ENCODE results near the gene TDP2.
A peak's percentile ranks its signal among the peaks of the same experiment; 100 is the strongest.
"Not testable (repeated sequence)": the region's sequence is repeated elsewhere in the genome, so short reads cannot be mapped to it uniquely, and the experiment has no call there.

The TDP2 gene

DNA sequence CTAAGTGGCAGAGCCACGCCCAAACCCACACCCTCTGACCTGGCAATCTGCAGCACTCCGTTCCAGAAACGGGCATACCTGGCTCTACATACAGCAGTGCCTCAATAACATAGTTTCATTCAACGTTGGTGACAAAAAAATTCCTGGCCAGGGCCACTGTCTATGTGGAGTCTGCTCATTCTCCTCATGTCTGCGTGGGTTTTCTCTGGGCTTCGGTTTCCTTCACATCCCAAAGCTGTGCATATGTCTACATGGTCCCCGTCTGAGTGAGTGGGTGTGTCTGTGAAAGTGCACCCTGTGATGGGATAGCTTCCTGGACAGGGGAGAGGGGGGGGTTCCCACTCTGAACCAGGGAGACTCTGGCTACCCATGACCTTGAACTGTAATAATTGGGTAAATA lies 22.8 kb downstream of the TDP2 start:
- no peak for DNase-seq

DNA sequence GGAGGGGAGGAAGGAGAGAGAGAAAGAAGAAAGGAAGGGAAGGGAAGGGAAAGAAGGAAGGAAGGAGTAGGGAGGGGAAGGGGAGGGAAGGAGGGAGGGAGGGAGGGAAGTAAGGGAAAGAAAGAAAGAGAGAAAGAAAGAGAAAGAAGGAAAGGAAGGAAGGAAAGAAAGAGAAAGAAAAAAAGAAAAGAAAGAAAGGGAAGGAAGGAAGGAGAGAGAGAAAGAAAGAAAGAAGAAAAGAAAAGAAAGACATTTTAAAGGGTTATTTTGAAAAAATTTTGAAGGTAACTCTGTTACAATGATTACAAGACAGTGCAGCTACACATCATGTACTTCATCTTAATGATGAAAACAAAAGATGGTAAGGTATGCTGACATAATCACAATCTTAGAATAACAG lies 24.6 kb downstream of the TDP2 start:
- DNase-seq, result no peak

DNA sequence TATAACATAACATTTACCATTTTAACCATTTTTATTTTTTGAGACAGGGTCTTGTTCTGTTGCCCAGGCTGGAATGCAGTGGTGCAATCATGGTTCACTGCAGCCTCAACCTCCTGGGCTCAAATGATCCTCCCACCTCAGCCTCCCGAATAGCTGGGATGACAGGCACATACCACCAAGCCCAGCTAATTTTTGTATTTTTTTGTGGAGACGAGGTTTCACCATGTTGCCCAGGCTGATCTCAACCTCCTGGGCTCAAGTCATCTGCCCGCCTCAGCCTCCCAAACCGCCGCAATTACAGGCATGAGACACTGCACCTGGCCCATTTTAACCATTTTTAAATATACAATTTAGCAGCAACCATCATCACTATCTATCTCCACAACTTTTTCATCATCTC lies 26.1 kb downstream of the TDP2 start:
- not testable (repeated sequence) for DNase-seq

DNA sequence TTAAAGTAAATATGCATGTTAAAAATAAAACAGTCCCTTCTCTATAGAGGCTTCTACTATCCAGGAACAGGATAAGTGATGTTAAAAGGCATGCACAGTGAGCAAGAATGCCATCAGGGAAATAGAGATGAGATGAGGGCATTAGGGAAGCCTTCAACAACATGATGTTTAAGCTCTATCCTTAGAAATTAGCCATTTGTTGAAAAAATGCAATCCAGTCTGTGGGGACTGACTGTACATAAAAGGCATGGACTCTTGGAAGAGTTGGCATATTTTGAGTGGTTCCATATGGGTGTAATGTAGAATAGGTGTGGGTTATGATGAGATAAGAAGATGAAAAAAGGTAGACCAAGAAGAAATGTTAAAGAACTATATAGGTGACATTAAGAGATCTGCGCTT lies 26.5 kb downstream of the TDP2 start:
- DNase-seq, result peak; percentile 12

DNA sequence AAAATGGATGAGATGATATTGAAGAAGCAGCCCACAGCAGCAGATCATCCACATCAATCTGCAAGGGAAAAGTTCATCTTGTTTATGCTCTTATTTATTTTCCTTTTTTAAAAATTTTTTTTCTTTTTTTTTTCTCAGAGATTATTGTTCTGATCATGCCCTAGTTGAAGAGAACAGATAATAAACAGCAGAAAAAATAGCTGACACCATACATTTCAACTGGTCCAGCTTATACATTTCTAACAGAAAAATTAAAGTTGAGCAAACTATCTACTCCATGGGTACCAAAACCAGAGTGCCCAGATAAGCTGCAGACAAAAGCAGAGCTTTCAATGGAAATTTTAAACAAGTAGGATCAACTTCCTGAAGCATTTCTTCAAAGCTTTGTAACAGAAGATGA lies 30.0 kb downstream of the TDP2 start:
- no peak for DNase-seq

DNA sequence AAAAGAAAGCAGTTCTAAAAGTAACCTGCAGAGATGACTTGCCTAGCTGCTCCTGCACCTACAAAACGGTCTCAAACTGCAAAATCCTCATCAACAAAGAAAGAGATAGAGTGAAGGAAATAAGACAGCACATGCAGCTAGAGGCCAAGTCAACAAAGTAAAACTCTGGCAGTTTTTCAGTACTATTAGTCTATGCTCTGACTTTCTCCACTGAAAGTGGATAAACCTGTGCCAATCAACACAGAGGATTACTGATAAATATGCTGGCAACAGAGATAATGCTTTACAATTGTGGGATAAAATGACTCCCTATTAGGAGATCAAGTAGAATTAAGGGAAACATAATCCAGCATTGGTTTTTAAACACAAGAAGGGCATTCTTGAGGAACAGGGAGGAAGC lies 34.1 kb downstream of the TDP2 start:
- no peak for DNase-seq

DNA sequence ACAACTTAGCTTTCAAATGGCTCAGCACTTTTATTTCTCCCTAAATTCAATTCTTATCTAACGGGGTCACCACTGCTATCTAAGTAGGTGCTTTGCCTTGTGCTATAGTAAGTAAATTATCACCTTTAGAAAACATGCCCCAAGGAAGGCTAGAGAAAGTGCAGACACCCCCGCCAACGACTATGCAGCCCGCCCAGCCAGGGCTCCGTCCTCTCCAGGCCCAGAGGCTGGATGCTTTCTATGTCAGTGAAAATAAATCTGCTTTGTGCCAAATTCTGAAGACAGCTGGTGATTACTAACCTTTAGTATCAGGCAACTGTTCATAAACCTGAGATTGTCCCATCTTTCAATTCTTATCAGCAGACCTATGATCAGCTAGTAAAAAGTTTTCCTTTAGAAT lies 35.0 kb downstream of the TDP2 start:
- no peak for DNase-seq

DNA sequence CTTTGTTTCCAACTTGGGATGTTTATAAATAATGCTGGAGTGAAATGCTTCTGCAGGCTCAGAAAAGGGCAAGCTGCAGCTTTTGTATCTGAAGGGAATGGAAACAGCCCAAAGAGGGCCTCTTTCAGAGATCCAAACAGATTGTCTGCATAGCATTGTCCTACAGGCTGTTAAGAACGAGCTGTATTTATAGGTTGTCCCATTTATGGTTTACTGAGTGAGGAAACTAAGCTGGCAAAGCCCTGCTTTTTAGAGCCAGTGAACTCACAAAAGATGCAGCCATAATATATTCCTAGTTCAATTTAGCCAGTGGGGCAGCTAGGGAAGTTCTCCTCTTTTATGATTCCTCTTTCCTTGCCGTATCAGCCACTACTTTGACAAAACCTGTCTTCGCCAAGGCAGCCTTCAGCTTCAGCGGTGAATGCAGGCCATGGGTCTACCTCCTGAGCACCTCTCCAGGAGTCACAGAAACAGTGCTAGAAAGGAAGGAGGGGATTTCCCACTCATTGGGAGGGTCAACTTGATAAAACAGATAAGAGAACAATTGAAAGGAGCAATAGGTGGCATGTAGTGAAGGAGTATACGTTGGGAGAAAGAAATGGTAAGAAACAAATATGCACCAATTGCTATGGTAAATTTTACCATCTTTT lies 35.7 kb downstream of the TDP2 start:
- DNase-seq, result no peak

DNA sequence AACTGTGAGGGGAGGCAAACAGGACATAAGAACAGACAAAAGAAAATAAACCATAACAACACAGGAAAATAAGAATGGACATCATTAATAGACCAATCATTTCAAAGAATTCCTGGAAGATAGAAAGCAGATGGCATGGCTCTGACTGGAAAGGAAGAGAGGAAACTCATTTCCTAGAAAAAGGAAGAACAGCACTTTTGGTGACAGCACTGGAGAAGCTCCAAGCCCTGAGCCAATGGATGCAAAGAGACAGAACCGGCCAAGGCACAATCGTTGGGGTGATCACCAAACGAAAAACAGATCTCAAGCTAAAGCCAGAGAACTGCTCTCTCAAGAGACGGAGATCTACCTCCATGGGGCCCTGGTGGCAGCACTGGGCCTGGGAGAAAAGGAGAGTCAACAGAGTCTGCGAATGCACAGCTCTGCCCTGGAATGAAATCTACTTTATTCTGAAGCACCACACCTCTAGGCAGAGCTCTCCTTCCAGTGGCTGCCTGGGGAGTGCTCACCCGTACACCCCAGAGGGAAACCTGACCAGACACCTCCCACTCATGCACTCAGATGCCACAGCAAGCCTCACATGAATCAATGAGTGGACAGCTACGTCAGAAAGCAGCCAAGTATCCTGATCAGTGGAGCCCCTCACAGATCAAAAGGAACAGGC lies 44.9 kb downstream of the TDP2 start:
- no peak for DNase-seq

DNA sequence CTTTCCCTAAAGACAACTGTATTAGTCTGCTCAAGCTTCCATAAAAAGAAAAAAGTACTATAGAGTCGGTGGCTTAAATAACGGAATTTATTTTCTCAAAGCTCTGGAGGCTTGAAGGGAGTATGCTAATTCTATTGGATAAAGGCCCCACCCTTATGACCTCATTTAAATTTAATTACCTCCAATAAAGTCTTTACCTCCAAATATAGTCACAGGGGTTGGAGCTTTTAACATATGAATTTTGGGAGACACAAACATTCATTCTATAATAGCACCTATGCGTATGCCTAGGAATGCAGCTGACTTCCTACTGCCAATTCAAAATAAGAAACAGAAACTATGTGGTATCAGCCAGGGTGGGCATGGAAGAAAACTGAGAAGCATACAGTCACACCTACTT lies 46.1 kb downstream of the TDP2 start:
- DNase-seq, result no peak

DNA sequence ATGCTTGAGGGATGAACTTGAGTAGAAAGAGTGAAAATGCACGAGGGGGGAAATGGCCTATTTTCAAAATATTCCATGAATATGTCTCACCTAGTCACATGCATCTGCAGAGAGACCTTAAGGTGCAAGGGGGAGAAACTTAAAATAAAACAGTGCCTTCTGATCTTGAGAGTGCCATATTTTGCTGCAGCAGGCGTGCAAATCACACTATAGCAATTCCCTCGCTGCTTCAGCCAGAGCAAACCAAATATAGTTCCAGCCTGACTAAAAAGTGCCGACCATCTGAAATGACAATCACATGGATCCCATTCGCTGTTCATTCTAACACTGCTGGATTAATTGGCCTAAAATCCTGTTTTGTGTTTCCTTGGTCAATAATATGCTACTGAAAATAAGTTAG lies 47.0 kb downstream of the TDP2 start:
- no peak for DNase-seq

DNA sequence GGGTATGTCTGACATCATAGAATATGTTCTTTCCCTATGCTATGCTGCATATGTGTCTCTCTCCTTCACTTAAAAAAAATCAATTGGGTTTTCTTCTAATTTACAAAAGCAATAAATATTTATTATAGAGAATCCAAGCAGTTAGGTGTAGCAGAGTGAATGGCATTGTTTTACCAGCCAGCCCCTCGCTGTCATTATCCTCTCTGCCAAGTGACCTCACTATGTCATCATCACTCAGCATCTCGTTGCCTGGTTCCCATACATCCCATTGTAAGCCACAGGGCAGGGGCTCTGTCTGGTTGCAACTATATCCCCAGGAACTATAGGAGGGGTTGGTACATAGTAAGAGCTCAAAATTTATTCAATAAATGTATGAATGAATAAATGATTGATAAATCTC lies 52.1 kb downstream of the TDP2 start:
- no peak for DNase-seq

DNA sequence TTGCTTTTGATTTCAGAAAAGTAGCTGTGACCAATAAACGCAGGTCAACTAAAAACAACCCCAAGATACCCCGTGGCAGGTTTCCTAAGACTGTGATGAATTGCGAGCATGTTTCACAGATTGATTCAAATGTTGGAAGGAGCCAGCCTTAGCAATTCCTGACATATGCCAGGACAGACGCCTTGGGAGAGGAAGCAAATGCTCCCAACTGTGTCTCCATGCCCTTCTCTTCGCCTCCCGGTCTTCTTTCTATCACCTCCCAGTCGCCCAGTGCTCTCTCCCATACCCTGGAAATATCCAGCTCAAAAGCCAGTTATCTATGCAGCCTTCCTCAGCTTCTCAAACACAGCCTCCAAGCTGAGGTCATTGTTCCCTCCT lies 52.7 kb downstream of the TDP2 start:
- peak; percentile 53 for DNase-seq

DNA sequence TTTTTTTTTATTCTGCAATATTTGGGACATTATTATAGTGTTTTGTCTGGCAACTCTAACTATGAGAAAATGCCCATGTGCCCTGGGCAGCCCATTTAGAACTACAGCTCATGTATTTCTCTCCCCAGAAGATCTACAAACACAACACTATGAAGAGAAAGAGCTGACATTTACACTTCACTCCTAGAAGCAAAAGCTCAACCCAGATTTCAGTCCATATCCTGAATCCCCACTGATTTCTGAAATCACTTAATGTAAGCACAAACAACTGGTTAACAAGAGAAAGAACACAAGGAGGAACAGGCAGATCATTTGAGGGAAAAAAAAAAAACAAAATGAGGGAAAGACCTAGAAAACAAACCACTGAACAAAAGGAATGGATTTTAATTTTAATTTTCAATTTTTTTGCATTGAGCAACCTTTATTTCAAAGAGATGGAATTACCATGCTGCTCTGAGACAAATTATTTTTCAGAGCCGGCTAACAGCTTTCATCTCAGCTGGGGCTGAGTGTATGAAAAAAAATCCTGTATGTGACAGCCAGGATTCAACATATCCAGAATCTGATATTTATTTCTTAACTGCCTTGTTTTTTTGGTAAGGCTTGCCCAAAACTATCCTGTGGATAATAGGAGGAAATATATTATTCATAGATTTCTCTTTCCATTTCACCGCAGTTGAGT lies 53.2 kb downstream of the TDP2 start:
- peak; percentile 21 for DNase-seq

DNA sequence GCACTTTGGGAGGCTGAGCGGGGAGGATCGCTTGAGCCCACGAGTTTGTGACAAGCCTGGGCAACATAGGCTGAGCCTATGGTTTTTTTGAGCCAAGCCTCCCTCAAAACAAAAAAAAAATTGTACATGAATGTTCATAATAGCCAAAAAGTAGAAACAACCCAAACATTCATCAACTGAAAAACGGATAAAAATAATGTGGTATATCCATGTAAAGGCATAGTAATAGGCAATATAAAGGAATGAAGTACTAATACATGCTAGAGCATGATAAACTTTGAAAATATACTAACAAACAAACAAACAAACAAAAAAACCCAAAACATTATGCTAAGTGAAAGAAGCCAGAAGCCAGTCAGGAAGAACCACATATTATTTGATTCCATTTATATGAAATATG lies 56.0 kb downstream of the TDP2 start:
- no peak for DNase-seq

DNA sequence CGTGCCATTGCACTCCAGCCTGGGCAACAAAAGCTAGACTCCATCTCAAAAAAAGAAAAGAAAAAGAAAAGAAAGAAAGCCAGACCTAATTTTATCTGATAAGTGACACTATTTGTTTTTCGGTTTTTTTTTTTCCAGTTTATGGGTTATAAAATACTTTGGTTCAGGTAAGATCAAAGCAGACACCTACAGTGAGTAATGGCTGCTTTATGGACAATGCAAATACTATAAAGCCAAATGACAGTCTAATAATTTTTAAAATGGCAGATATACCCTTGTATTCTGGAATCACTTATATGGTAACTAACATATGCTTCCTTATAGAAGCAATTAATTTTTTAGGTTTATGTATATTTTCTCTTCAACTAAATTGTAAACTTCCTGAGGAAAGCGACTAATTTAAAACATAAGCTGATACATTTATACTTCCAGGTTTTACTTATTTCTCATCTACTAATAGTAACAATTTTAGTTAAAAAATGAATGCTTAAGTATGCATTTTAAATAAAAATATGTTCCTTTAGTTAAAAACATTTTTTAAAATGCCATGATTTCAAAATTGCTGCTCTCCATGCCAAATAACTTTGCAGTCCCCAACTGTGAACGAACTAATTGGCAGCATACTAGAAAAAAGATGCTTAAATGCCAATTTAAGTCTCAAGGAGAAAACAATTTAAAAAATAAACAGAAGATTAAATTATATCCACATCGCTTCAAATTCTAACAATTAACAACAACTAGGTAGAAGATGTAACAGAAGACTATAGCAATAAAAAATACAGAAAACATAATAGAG lies 59.2 kb downstream of the TDP2 start:
- DNase-seq, result no peak

DNA sequence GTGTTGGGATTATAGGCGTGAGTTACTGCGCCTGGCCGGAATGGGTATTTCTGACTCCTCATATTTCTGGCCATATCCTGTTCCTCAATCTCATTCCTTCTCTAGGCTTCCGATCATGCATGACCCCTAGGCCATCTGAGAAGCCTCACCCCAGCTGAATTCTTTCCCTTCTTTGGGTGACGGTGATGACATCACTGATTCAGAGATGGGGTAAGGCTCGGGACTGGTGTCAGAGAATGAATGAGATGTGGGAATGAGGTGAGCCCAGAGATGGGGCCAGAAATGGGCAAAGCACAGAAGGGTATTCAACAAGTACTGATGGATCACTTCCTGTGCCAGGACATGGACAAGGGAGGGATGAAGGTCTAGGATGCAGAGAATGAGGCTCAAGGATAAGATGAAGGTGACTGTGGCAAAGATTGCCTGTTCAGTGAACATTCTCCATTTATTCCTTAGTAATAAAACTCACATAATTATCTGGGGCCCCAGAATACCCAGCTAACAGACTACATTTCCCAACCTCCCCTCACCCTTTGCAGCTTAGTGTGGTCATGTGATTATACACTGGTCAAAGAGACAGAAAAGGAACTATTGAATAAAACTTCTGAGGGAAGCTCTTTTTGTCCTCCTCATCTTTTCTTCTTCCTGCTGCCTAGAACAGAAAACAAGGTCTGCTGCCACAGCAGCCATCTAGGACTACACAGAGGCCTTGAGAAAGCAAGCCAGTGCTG lies 60.3 kb downstream of the TDP2 start:
- no peak for DNase-seq

DNA sequence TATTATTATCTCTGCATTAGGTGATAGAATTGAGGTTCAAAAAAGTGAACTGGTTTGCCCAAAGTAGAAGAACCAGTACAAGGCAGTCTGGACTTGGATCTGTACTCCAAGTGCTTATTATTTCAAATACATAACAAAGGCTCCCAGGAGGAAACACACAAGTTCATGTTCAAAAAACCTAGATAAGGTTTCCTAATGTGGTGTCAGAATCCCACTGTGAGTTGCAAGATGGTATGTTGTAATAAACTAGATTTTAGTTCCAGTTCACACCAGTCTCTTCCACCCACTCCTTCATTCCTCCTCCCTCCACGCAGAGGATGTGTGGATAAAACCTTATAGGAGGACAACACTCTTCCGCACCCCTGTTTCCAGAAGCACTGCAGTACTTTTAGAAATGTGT lies 63.5 kb downstream of the TDP2 start:
- no peak for DNase-seq

DNA sequence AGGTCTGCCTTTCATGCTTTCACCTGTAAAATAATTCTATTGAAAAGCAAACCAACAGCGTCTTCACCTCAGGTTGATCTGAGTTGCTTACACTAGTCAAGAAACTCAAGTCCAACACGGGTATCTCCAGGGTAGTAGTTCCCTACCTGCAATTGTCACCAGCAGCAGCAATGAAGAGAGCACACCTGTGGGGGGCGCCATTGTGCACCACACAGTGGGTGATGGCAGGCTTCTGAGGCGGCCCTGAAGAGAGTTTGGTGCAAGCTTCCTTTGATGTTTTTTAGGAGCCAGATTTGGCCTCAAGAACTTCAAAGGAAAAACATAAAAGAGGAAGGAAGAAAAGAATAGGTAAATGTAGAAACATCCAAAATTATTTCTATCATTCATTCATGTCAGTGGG lies 65.8 kb downstream of the TDP2 start:
- DNase-seq, result no peak
